D721Med (cell line): ENCODE data around the gene CABCOCO1.

Experiments
- DNase-seq: peaks from one replicate; pipeline ENCODE4 v3.0.0; 2011; ENCODE audit warnings: low spot score; ENCODE audit not compliant: insufficient read length
- FAIRE-seq: peaks from 2 replicates; lab custom pipeline; 2011; peaks lifted over from hg19 to GRCh38; lab: Jason Lieb, UNC
- CTCF ChIP-seq: IDR thresholded peaks from 2 replicates; pipeline ENCODE4 v1.5.1; 2012; ENCODE audit warnings: mild to moderate bottlenecking, control low read depth; ENCODE audit not compliant: insufficient read depth; ENCODE audit errors: missing control alignments

The CABCOCO1 gene

DNA sequence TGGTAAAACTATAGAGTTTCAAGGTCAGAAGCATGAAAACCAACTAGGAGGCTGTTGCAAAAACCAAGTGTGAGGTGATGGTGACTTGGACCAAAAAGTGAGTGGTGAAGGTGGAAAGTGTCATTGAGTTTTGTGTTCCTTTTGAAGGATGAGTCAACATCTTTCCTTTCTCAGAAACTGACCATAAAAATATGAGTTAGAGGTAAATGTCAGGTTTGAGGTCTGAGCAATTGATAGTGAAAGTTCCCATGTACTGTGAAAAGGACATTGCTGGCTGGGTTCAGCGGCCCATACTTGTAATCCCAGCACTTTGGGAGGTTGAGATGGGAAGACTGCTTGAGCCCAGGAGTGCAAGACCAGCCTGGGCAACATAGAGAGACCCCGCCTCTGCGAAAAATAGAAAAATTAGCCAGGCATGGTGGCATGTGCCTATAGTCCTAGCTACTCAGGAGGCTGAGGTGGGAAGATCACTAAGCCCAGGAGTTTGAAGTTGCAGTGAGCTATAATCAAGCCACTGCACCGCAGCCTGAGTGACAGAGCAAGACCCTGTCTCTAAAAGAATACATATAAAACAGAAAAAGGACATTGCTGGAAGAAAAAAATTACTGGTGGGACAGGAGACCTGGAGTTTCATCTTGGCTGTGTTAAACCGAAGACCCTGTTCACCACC, 149.5 kb downstream of the CABCOCO1 start:
- no peak for TF ChIP-seq CTCF
- FAIRE-seq = no peak
- DNase-seq = no peak

DNA sequence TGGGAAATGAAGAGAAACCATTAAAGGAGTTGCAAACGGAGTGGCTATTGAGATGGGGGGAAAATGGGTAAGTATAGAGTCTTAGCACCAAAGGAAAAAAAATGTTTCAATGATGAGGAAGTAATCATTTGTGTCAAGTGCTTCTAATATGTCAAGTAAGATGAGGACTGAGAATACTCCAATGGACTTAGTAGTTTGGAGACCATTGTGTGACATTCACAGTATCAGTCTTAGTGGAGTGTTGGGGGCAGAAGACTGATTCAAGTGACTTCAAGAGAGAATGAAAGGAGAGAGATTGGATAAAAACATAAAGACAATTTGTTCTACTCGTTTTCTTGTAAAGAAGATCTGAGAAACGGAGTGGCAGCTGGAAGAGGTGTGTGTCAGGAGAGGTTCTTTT, 150.2 kb downstream of the CABCOCO1 start:
- FAIRE-seq = no peak
- TF ChIP-seq CTCF = no peak
- no peak for DNase-seq

DNA sequence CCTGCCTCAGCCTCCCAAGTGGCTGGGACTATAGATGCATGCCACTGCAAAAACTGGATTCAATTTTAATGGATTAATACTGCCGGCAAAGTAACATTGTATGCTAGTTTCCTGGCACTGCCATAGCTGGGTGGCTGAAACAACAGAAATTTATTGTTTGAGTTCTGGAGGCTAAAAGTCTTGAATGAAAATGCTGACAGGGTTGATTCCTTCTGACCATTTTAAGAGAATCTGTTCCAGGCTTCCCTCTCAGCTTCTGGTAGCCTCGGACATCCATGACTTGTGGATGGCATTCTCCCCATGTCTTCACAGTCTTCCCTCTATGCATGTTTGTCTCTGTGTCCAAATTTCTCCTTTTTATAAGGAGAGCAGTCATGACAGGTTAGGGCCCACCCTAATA, 151.4 kb downstream of the CABCOCO1 start:
- FAIRE-seq (no peak), DNase-seq (no peak)
- no peak for TF ChIP-seq CTCF

GRCh38 chr10:61815496-61815895, 152.8 kb downstream of the CABCOCO1 start:
- DNase-seq (no peak), FAIRE-seq (no peak)
- TF ChIP-seq CTCF = no peak
